ENCODE data around the gene TACR1. TPM values are rescaled to one million over a fixed set of nuclear protein-coding genes. Genes with fewer than 3 reads are reported as not detected.

The TACR1 gene
- total RNA-seq, 1 experiment from 2014 or later = not detected

GRCh38 chr2:75018162-75018561, 181.2 kb downstream of the TACR1 start:
- BruUV-seq (replicated peaks) = no TSS peak
- Histone ChIP-seq H3K4me1 (replicated peaks; ENCODE audit: insufficient read depth) (no peaks in the 10 kb centered on the region), H3K27me3 (ENCODE audit: insufficient read depth, low read depth) (no peaks in the 10 kb centered on the region), H3F3A (ENCODE audit: insufficient read depth, low read depth) (no peaks in the 10 kb centered on the region), H2AFZ (no peak overlapping the region), H3K79me2 (ENCODE audit: low read depth) (no peaks in the 10 kb centered on the region), H3K4me2 (no peak overlapping the region), H3K9me2 (ENCODE audit: insufficient read depth) (no peaks in the 10 kb centered on the region), H3K4me3 (no peak overlapping the region), H3K36me3 (ENCODE audit: low read depth) (no peaks in the 10 kb centered on the region), H4K20me1 (ENCODE audit: insufficient read depth) (no peaks in the 10 kb centered on the region), H3K9me3 (ENCODE audit: insufficient read depth, low read depth) (peaks cover 3% of the 10 kb centered on the region; the same call in 1 of the 2 replicates), H3K27ac (no peak overlapping the region)
- intact Hi-C loops (cut with micrococcal nuclease; ENCODE audit: unreplicated experiment) = no loop called here
- CTCF ChIA-PET = no interaction called here
- TF ChIP-seq EZH2 (IDR thresholded peaks at IDR 0.05; ENCODE audit: low read depth) = no peak
- TF ChIP-seq CTCF (conservative IDR thresholded peaks at IDR 0.05) = no peak
- DNase-seq = no peak
- POLR2A ChIA-PET (ENCODE audit: unreplicated experiment) = no interaction called here

DNA sequence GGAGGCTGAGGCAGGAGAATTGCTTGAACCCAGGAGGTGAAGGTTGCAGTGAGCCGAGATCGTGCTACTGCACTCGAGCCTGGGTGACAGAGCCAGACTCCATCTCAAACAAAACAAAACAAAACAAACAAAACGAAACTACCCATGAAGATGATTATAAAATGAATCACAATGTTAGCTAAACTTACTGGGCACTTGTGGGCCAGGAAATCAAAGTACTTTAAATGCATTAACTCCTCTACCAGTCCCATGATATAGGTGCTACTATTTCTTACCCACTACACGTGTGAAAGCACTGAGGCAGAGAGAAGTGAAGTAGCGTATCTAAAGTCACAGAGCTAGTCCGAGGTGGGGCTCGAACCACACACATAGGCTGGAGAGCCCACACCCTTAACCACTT, 187.2 kb downstream of the TACR1 start:
- CTCF ChIA-PET = no interaction called here
- no peak overlapping the region for H3K27ac ChIP-seq
- no peak overlapping the region for H3K4me3 ChIP-seq
- no peaks in the 10 kb centered on the region for H3F3A ChIP-seq (ENCODE audit: insufficient read depth, low read depth)
- H4K20me1 ChIP-seq (ENCODE audit: insufficient read depth) = no peaks in the 10 kb centered on the region
- peaks cover 3% of the 10 kb centered on the region; the same call in 1 of the 2 replicates for H3K9me3 ChIP-seq (ENCODE audit: insufficient read depth, low read depth)
- TF ChIP-seq CTCF (conservative IDR thresholded peaks at IDR 0.05) = no peak
- TF ChIP-seq EZH2 (IDR thresholded peaks at IDR 0.05; ENCODE audit: low read depth) = no peak
- H3K36me3 ChIP-seq (ENCODE audit: low read depth) = no peaks in the 10 kb centered on the region
- no peaks in the 10 kb centered on the region for H3K27me3 ChIP-seq (ENCODE audit: insufficient read depth, low read depth)
- no peaks in the 10 kb centered on the region for H3K4me1 ChIP-seq (replicated peaks; ENCODE audit: insufficient read depth)
- BruUV-seq (replicated peaks) = no TSS peak
- POLR2A ChIA-PET (ENCODE audit: unreplicated experiment) = interaction anchor here (0.5 kb wide), 1 partner anchor 1886 kb away, joined by 4 read pairs; no protein-coding TSS in a partner anchor
- no peak overlapping the region for H2AFZ ChIP-seq
- DNase-seq = no peak
- intact Hi-C loops (cut with micrococcal nuclease; ENCODE audit: unreplicated experiment) = no loop called here
- no peaks in the 10 kb centered on the region for H3K9me2 ChIP-seq (ENCODE audit: insufficient read depth)
- no peaks in the 10 kb centered on the region for H3K79me2 ChIP-seq (ENCODE audit: low read depth)
- no peak overlapping the region for H3K4me2 ChIP-seq

DNA sequence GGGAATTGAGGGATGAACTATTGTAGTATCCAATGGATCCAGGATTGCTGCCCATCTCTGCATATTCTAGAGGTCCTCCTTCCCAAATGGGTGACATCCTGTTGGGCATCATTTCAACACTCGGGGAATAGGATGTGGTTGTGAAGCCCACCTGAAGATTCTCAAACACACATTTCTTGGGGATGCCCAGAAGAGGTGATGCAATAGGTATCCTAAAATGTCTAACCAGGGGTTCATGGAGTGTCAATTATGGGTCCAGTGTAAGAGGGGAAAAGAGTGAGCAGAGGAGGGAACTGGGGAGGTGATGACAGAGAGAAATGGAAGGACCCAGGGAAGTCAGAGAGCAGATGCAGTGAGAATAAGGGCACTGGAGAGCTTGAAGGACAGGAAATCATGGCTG, 188.7 kb downstream of the TACR1 start:
- Histone ChIP-seq H3K4me2 (no peak overlapping the region), H2AFZ (no peak overlapping the region), H3K4me1 (replicated peaks; ENCODE audit: insufficient read depth) (no peaks in the 10 kb centered on the region), H3K9me3 (ENCODE audit: insufficient read depth, low read depth) (no peaks in the 10 kb centered on the region), H3K27ac (no peak overlapping the region), H3K4me3 (no peak overlapping the region), H3K79me2 (ENCODE audit: low read depth) (no peaks in the 10 kb centered on the region), H3K36me3 (ENCODE audit: low read depth) (no peaks in the 10 kb centered on the region), H3K27me3 (ENCODE audit: insufficient read depth, low read depth) (no peaks in the 10 kb centered on the region), H4K20me1 (ENCODE audit: insufficient read depth) (no peaks in the 10 kb centered on the region), H3F3A (ENCODE audit: insufficient read depth, low read depth) (no peaks in the 10 kb centered on the region), H3K9me2 (ENCODE audit: insufficient read depth) (no peaks in the 10 kb centered on the region)
- intact Hi-C loops (cut with micrococcal nuclease; ENCODE audit: unreplicated experiment) = no loop called here
- no TSS peak for BruUV-seq (replicated peaks)
- POLR2A ChIA-PET (ENCODE audit: unreplicated experiment) = no interaction called here
- peak in 1 of 2 experiments; percentile 10 for DNase-seq
- TF ChIP-seq CTCF (conservative IDR thresholded peaks at IDR 0.05) (no peak), EZH2 (IDR thresholded peaks at IDR 0.05; ENCODE audit: low read depth) (no peak)
- CTCF ChIA-PET = no interaction called here
